K562 (cell line): Measurements from ENCODE around the gene CFAP54. TPM values are rescaled to one million over a fixed set of nuclear protein-coding genes. Genes with fewer than 3 reads are reported as not detected.

Source experiments
- ATAC-seq: fragments of 200-7000 bp; cut with Tn5 transposase; 3 replicates; pipeline ENCODE4 v1.9.1; 2020; ENCODE audit warnings: moderate library complexity
- BruUV-seq: library from RNA; stranded (reverse); fragments of 400-500 nt; replicated peaks from 2 replicates; lab custom pipeline; 2021; lab: Mats Ljungman, UMichigan
- CTCF ChIA-PET: fragments of 300-600 bp; formaldehyde crosslinking; extraction: SDS; loops from one replicate; lab custom pipeline; 2021; ENCODE audit warnings: low intra/inter-chr PET ratio; lab: Yijun Ruan, JAX
- POLR2A ChIA-PET: fragments of 300-600, 350-650 bp; sonication (Branson Sonifier 250); formaldehyde crosslinking; extraction: SDS; loops from one replicate; lab custom pipeline; 2021; ENCODE audit warnings: antibody characterized with exemption, inconsistent platforms; lab: Yijun Ruan, JAX
- DNase-seq, 4 experiments: peaks; one replicate each; pipeline versions ENCODE4 v3.0.0 to v3.0.0-alpha.2; 2011 to 2018; ENCODE audit warnings: low spot score in 3 of 4, mixed read lengths in 3 of 4; ENCODE audit errors: extremely low read depth in 1 of 4
- FAIRE-seq: peaks from 2 replicates; lab custom pipeline; 2011; peaks lifted over from hg19 to GRCh38; lab: Jason Lieb, UNC
- H2AFZ ChIP-seq: 2 replicates; pipeline ENCODE4 v1.6.0; 2011; ENCODE audit warnings: low read depth, low read length, control low read depth, inconsistent platforms
- H3K27ac ChIP-seq: fragments of 200-600 bp; 3 replicates; pipeline ENCODE4 v1.8.0; 2011; ENCODE audit warnings: low read depth, mild to moderate bottlenecking, control low read depth, inconsistent platforms, low read length, moderate library complexity, mixed read lengths; ENCODE audit errors: extremely low read depth
- H3K27me3 ChIP-seq, 2 experiments: fragments of 300-600 bp in 1 of 2; 2 replicates in 1 of 2; 3 replicates in 1 of 2; pipeline versions ENCODE4 v1.6.0 to v1.8.0; 2011; ENCODE audit warnings: inconsistent platforms in 2 of 2, low read length in 2 of 2, mild to moderate bottlenecking in 1 of 2, mixed read lengths in 1 of 2, moderate library complexity in 1 of 2; ENCODE audit not compliant: control insufficient read depth in 2 of 2, insufficient read depth in 2 of 2
- H3K36me3 ChIP-seq: fragments of 300-600 bp; 3 replicates; pipeline ENCODE4 v1.8.0; 2011; ENCODE audit warnings: mild to moderate bottlenecking, low read length, inconsistent platforms; ENCODE audit not compliant: control insufficient read depth, insufficient read depth
- H3K4me1 ChIP-seq, 2 experiments: fragments of 200-600 bp in 1 of 2; replicated peaks in 1 of 2; 2 replicates in 1 of 2; 3 replicates in 1 of 2; pipeline versions ENCODE4 v1.5.1 to v1.8.0; 2011; ENCODE audit warnings: inconsistent platforms in 2 of 2, low read length in 2 of 2, mild to moderate bottlenecking in 1 of 2, mixed read lengths in 1 of 2, moderate library complexity in 1 of 2; ENCODE audit not compliant: control insufficient read depth in 2 of 2, insufficient read depth in 2 of 2
- H3K4me2 ChIP-seq: 2 replicates; pipeline ENCODE4 v1.6.1; 2011; ENCODE audit warnings: low read length, control low read depth, inconsistent platforms, mixed read lengths; ENCODE audit not compliant: insufficient read depth
- H3K4me3 ChIP-seq: fragments of 200-600 bp; sonication (generic), shearing (Covaris generic); 2 replicates; pipeline ENCODE4 v1.5.1; 2016; ENCODE audit warnings: control low read depth, inconsistent platforms
- H3K79me2 ChIP-seq: fragments of 200-600 bp; 3 replicates; pipeline ENCODE4 v1.8.0; 2011; ENCODE audit warnings: low read length, inconsistent platforms; ENCODE audit not compliant: control insufficient read depth, insufficient read depth
- H3K9ac ChIP-seq, 2 experiments: 2 replicates each; pipeline versions ENCODE4 v1.6.0 to v1.6.1; 2011; ENCODE audit warnings: low read depth in 2 of 2, low read length in 2 of 2, control low read depth in 1 of 2, inconsistent platforms in 1 of 2, mild to moderate bottlenecking in 1 of 2, mixed read lengths in 1 of 2; ENCODE audit not compliant: insufficient read depth in 1 of 2
- H3K9me1 ChIP-seq: one replicate; pipeline ENCODE4 v1.6.0; 2011; ENCODE audit warnings: inconsistent platforms, mild to moderate bottlenecking, low read length, moderate library complexity; ENCODE audit not compliant: control insufficient read depth, insufficient read depth
- H3K9me3 ChIP-seq: replicated peaks from 2 replicates; pipeline ENCODE4 v1.5.1; 2011; ENCODE audit warnings: low read depth, low read length, inconsistent platforms; ENCODE audit not compliant: control insufficient read depth, insufficient read depth
- H4K20me1 ChIP-seq: replicated peaks from 2 replicates; pipeline ENCODE4 v1.6.1; 2011; ENCODE audit warnings: low read length, inconsistent platforms, mixed read lengths; ENCODE audit not compliant: control insufficient read depth, insufficient read depth
- CLOCK ChIP-seq: fragments of 250-450 bp; sonication (Bioruptor Pico); IDR thresholded peaks from 2 replicates; pipeline ENCODE4 v1.4.0; 2020; ENCODE audit warnings: mild to moderate bottlenecking, moderate library complexity, borderline replicate concordance
- CREBBP ChIP-seq: IDR thresholded peaks from one replicate; pipeline ENCODE4 v1.6.1; 2012; ENCODE audit warnings: low read depth, mild to moderate bottlenecking, control low read depth, inconsistent platforms, low read length
- ELK3 ChIP-seq: fragments of 450-650 bp; formaldehyde crosslinking; IDR thresholded peaks from 2 replicates; pipeline ENCODE4 v1.4.0; 2020; ENCODE audit warnings: mild to moderate bottlenecking
- HNRNPK ChIP-seq: fragments of 200-400 bp; formaldehyde crosslinking; IDR thresholded peaks from one replicate; pipeline ENCODE4 v1.6.1; 2018; ENCODE audit warnings: mild to moderate bottlenecking, low read depth, low read length; ENCODE audit not compliant: poor library complexity, severe bottlenecking
- IRF9 ChIP-seq: fragments of 450-650 bp; IDR thresholded peaks from 2 replicates; pipeline ENCODE4 v1.6.1; 2016; ENCODE audit warnings: missing biosample characterization, missing genetic modification characterization
- TAF7 ChIP-seq: fragments of 450-650 bp; IDR thresholded peaks from 2 replicates; pipeline ENCODE4 v1.6.1; 2016; ENCODE audit warnings: missing genetic modification characterization, missing compliant biosample characterization
- TGIF2 ChIP-seq: sonication (generic); formaldehyde crosslinking; IDR thresholded peaks from 2 replicates; pipeline ENCODE4 v1.8.1; 2022; ENCODE audit warnings: mild to moderate bottlenecking, missing genetic modification reagents, moderate library complexity
- ZBED1 ChIP-seq: IDR thresholded peaks from 2 replicates; pipeline ENCODE4 v1.6.1; 2014
- ZFP91 ChIP-seq: sonication (generic); formaldehyde crosslinking; IDR thresholded peaks from 2 replicates; pipeline ENCODE4 v1.8.0; 2022; ENCODE audit warnings: mild to moderate bottlenecking, missing genetic modification reagents
- ZNF239 ChIP-seq: fragments of 250-450 bp; sonication (Bioruptor Pico); IDR thresholded peaks from 2 replicates; pipeline ENCODE4 v1.4.0; 2020; ENCODE audit warnings: mild to moderate bottlenecking
- ZNF584 ChIP-seq: fragments of 200-800 bp; sonication (Bioruptor generic); IDR thresholded peaks from 2 replicates; pipeline ENCODE4 v1.6.1; 2016; ENCODE audit warnings: low read depth, mild to moderate bottlenecking, missing genetic modification characterization, missing compliant biosample characterization
- ZNF780A ChIP-seq: fragments of 250-450 bp; sonication (Bioruptor Pico); IDR thresholded peaks from 2 replicates; pipeline ENCODE4 v1.5.0; 2021; ENCODE audit warnings: mild to moderate bottlenecking
- WGBS: fragments of 100-300 bp; shearing (Covaris generic); methylation state at CpG from one replicate; pipeline ENCODE4 v1.1.6; 2016; ENCODE audit warnings: low coverage, mixed read lengths; ENCODE audit not compliant: insufficient coverage; ENCODE audit errors: missing lambda C conversion rate; 5-methylcytosine and 5-hydroxymethylcytosine counted together
- in situ Hi-C: fragments of 300-500 bp; cut with MboI; formaldehyde crosslinking; loops from 4 replicates; pipeline ENCODE4 v1.15.0; 2018; ENCODE audit warnings: inconsistent platforms, mixed read lengths
- intact Hi-C: fragments of 100-400 bp; cut with micrococcal nuclease; formaldehyde crosslinking; loops from 2 replicates; pipeline ENCODE4 v1.14.2; 2022
- polyA plus RNA-seq, 8 experiments: library from polyadenylated mRNA; depleted of rRNA in 4 of 8; stranded (reverse) in 5 of 8; unstranded in 3 of 8; fragments of >200 nt; fragmentation: Nextera tagmentation in 2 of 8; fragmentation: Illumina TruSeq in 1 of 8; extraction: Ambion mirVana in 2 of 8; extraction: Trizol in 1 of 8; gene quantifications; 2 replicates each; pipeline versions ENCODE4 v1.2.1 to v1.2.3, GENCODE V29; 2011 to 2014; ENCODE audit warnings: inconsistent platforms in 1 of 8, missing spikeins in 1 of 8
- total RNA-seq, 7 experiments: library from RNA; depleted of rRNA in 6 of 7; stranded (reverse); fragments of >200 nt in 6 of 7; fragmentation: Illumina TruSeq in 2 of 7; extraction: Trizol in 2 of 7; gene quantifications; 2 replicates each; pipeline versions ENCODE4 v1.2.1 to v1.2.3, GENCODE V29; 2011 to 2021; ENCODE audit warnings: low replicate concordance in 1 of 7

CFAP54 gene
- total and polyA plus RNA-seq, 9 of the 15 experiments (the other 6 are each of a cell fraction or from before 2014, with no cell fraction given): 0.03 to 0.23 (median 0.10) TPM; not detected in 3

GRCh38 chr12:96513166-96513565 is 23.8 kb downstream of the CFAP54 start:
- H3K9ac ChIP-seq: no peak overlapping the region
- H3K4me1 ChIP-seq: no peaks in the 10 kb centered on the region; a peak in 1 of 5 replicates
- no peak overlapping the region for H3K4me2 ChIP-seq
- ChIA-PET POLR2A (interaction anchor here (1.1 kb wide), 1 partner anchor 440 kb away, joined by 4 read pairs; no protein-coding TSS in a partner anchor), CTCF (no interaction called here)
- FAIRE-seq (no peak), ATAC-seq (no peak), DNase-seq (no peak)
- no peaks in the 10 kb centered on the region for H3K36me3 ChIP-seq
- no peak overlapping the region for H3K27ac ChIP-seq
- no peak overlapping the region for H3K4me3 ChIP-seq
- in situ Hi-C loops (loop anchor here (5.0 to 25.0 kb wide), 2 partner anchors 446 to 901 kb away; no protein-coding TSS in a partner anchor), intact Hi-C loops (loop anchor here (10.0 kb wide), 1 partner anchor 208 kb away; no protein-coding TSS in a partner anchor)
- H3K9me3 ChIP-seq: no peaks in the 10 kb centered on the region
- no peaks in the 10 kb centered on the region for H3K79me2 ChIP-seq
- WGBS: 21% methylated on average over 4 of the region's 5 CpGs
- BruUV-seq: no TSS peak
- H4K20me1 ChIP-seq: no peaks in the 10 kb centered on the region
- peaks cover 0 to 4% of the 10 kb centered on the region in 2 experiments; a peak in 1 of 5 replicates for H3K27me3 ChIP-seq
- no peak for TF ChIP-seq ZNF239
- TF ChIP-seq ZFP91 (CRISPR knock-in tag): no peak
- TF ChIP-seq CREBBP: no peak
- TF ChIP-seq TGIF2 (CRISPR knock-in tag): no peak
- TF ChIP-seq TAF7 (tag): no peak
- TF ChIP-seq ZNF584: no peak
- TF ChIP-seq ZBED1: no peak
- TF ChIP-seq HNRNPK: no peak
- TF ChIP-seq ZNF780A (CRISPR knock-in tag): no peak
- TF ChIP-seq IRF9: no peak
- no peak for TF ChIP-seq CLOCK (CRISPR knock-in tag)
- no peak for TF ChIP-seq ELK3 (CRISPR knock-in tag)
- TF ChIP-seq, all 486 proteins: peak for 0
- Histone ChIP-seq H3K9me1 (no peaks in the 10 kb centered on the region), H2AFZ (no peak overlapping the region)
